ENCODE data around the gene CKM. TPM values are rescaled to one million over a fixed set of nuclear protein-coding genes. Genes with fewer than 3 reads are reported as not detected.

The CKM gene
- total RNA-seq, 1 donor from 2014 or later, result not detected

DNA sequence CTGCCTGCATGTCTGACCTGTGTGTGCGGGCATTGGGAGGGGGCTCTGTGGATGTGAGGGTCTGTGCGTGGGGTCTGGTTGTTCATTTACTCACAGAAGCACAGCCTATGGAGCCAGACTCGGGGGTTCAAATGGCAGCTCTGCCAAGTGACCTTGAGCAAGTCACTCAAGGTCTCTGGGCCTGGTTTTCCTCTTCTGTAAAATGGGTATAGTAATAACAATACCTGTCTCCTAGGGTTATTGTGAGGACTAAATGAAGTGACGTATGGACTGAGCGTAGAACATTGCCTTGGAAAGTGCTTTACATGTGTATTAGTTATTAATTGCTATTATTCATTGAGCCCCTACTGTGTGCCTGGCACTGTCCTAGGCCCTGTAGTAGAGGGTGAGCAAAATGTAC, 24.4 kb downstream of the CKM start:
- Histone ChIP-seq H3K79me2 (ENCODE audit: insufficient read depth, low read length) (no peaks in the 10 kb centered on the region), H3K4me1 (ENCODE audit: insufficient read depth, low read length) (no peaks in the 10 kb centered on the region), H4K20me1 (ENCODE audit: insufficient read depth, low read length) (no peaks in the 10 kb centered on the region), H3K9ac (ENCODE audit: low read length) (no peak overlapping the region), H3K36me3 (ENCODE audit: insufficient read depth, low read length) (no peaks in the 10 kb centered on the region), H2AFZ (ENCODE audit: low read depth, low read length) (no peak overlapping the region), H3K27me3 (ENCODE audit: insufficient read depth, low read length) (no peaks in the 10 kb centered on the region), H3K27ac (ENCODE audit: low read depth, low read length) (no peak overlapping the region), H3K4me2 (ENCODE audit: low read length) (no peak overlapping the region), H3K9me3 (ENCODE audit: insufficient read depth, low read depth, low read length) (no peaks in the 10 kb centered on the region), H3K4me3 (ENCODE audit: insufficient read depth, low read depth, low read length) (no peak overlapping the region)
- FAIRE-seq (no peak), DNase-seq (ENCODE audit: low read depth) (no peak)
- Mint-ChIP-seq H3K36me3 (ENCODE audit: low read depth, unreplicated experiment) (peaks cover 47% of the 10 kb centered on the region), H3K27ac (ENCODE audit: unreplicated experiment) (no peak overlapping the region), H3K9me3 (ENCODE audit: unreplicated experiment) (no peaks in the 10 kb centered on the region), H3K27me3 (ENCODE audit: low read depth, unreplicated experiment) (no peaks in the 10 kb centered on the region), H3K4me1 (ENCODE audit: low read depth, unreplicated experiment) (peaks cover 5% of the 10 kb centered on the region), H3K4me3 (ENCODE audit: unreplicated experiment) (no peak overlapping the region)
- TF ChIP-seq, protein P1, sequence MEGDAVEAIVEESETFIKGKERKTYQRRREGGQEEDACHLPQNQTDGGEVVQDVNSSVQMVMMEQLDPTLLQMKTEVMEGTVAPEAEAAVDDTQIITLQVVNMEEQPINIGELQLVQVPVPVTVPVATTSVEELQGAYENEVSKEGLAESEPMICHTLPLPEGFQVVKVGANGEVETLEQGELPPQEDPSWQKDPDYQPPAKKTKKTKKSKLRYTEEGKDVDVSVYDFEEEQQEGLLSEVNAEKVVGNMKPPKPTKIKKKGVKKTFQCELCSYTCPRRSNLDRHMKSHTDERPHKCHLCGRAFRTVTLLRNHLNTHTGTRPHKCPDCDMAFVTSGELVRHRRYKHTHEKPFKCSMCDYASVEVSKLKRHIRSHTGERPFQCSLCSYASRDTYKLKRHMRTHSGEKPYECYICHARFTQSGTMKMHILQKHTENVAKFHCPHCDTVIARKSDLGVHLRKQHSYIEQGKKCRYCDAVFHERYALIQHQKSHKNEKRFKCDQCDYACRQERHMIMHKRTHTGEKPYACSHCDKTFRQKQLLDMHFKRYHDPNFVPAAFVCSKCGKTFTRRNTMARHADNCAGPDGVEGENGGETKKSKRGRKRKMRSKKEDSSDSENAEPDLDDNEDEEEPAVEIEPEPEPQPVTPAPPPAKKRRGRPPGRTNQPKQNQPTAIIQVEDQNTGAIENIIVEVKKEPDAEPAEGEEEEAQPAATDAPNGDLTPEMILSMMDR (IDR thresholded peaks at IDR 0.05; ENCODE audit: insufficient read depth, low read depth, low read length), result no peak
- TF ChIP-seq EZH2 (IDR thresholded peaks at IDR 0.05; ENCODE audit: insufficient read depth, low read length), result no peak

DNA sequence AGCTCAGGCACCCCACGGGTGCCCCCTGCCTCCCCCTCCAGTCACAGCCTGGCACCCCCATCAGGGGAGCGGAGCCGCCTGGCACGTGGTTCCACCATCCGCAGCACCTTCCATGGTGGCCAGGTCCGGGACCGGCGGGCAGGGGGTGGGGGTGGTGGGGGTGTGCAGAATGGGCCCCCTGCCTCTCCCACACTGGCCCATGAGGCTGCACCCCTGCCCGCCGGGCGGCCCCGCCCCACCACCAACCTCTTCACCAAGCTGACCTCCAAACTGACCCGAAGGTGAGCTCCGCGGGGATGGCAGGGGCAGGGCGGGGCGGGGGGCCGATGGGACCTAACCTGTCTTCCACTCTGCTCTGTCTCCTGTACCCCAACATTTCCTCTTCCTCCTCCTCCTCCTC, 25.0 kb downstream of the CKM start:
- Mint-ChIP-seq H3K36me3 (ENCODE audit: low read depth, unreplicated experiment) (peaks cover 46% of the 10 kb centered on the region), H3K4me3 (ENCODE audit: unreplicated experiment) (no peak overlapping the region), H3K9me3 (ENCODE audit: unreplicated experiment) (no peaks in the 10 kb centered on the region), H3K4me1 (ENCODE audit: low read depth, unreplicated experiment) (peaks cover 5% of the 10 kb centered on the region), H3K27ac (ENCODE audit: unreplicated experiment) (no peak overlapping the region), H3K27me3 (ENCODE audit: low read depth, unreplicated experiment) (no peaks in the 10 kb centered on the region)
- no peaks in the 10 kb centered on the region for H3K4me1 ChIP-seq (ENCODE audit: insufficient read depth, low read length)
- no peak overlapping the region for H3K27ac ChIP-seq (ENCODE audit: low read depth, low read length)
- H2AFZ ChIP-seq (ENCODE audit: low read depth, low read length), result no peak overlapping the region
- FAIRE-seq (no peak), DNase-seq (ENCODE audit: low read depth) (no peak)
- H3K79me2 ChIP-seq (ENCODE audit: insufficient read depth, low read length), result no peaks in the 10 kb centered on the region
- H3K9ac ChIP-seq (ENCODE audit: low read length), result no peak overlapping the region
- H3K27me3 ChIP-seq (ENCODE audit: insufficient read depth, low read length), result no peaks in the 10 kb centered on the region
- no peaks in the 10 kb centered on the region for H3K36me3 ChIP-seq (ENCODE audit: insufficient read depth, low read length)
- H3K4me3 ChIP-seq (ENCODE audit: insufficient read depth, low read depth, low read length), result no peak overlapping the region
- TF ChIP-seq, protein P1 (IDR thresholded peaks at IDR 0.05; ENCODE audit: insufficient read depth, low read depth, low read length), result no peak
- TF ChIP-seq EZH2 (IDR thresholded peaks at IDR 0.05; ENCODE audit: insufficient read depth, low read length), result no peak
- H3K9me3 ChIP-seq (ENCODE audit: insufficient read depth, low read depth, low read length), result no peaks in the 10 kb centered on the region
- no peaks in the 10 kb centered on the region for H4K20me1 ChIP-seq (ENCODE audit: insufficient read depth, low read length)
- H3K4me2 ChIP-seq (ENCODE audit: low read length), result no peak overlapping the region

DNA sequence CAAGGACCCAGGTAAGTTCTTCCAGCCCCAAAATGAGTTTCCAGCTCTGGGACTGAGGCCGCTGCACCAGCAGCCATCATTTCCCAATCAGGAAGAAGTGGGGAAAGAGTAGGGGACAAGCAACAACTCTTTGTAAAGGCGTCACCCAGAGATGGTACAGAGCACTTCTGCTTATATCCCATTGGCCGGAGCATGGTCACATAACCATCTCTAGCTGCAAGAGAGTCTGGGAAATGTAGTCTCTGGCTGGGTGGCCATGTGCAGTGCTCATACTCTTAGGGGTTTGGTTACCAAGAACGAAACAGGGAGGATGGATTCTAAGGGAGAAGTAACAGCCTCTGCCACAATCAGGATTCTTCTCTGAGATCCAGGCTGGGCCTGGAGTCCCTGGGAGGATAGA, 26.3 kb downstream of the CKM start:
- no peak overlapping the region for H3K4me2 ChIP-seq (ENCODE audit: low read length)
- H3K4me1 ChIP-seq (ENCODE audit: insufficient read depth, low read length), result no peaks in the 10 kb centered on the region
- no peak overlapping the region for H2AFZ ChIP-seq (ENCODE audit: low read depth, low read length)
- H3K27ac ChIP-seq (ENCODE audit: low read depth, low read length), result no peak overlapping the region
- Mint-ChIP-seq H3K4me3 (ENCODE audit: unreplicated experiment) (no peak overlapping the region), H3K4me1 (ENCODE audit: low read depth, unreplicated experiment) (peaks cover 5% of the 10 kb centered on the region), H3K27me3 (ENCODE audit: low read depth, unreplicated experiment) (no peaks in the 10 kb centered on the region), H3K27ac (ENCODE audit: unreplicated experiment) (no peak overlapping the region), H3K36me3 (ENCODE audit: low read depth, unreplicated experiment) (peaks cover 47% of the 10 kb centered on the region), H3K9me3 (ENCODE audit: unreplicated experiment) (no peaks in the 10 kb centered on the region)
- TF ChIP-seq, protein P1 (IDR thresholded peaks at IDR 0.05; ENCODE audit: insufficient read depth, low read depth, low read length), result no peak
- TF ChIP-seq EZH2 (IDR thresholded peaks at IDR 0.05; ENCODE audit: insufficient read depth, low read length), result no peak
- no peak for FAIRE-seq
- no peaks in the 10 kb centered on the region for H4K20me1 ChIP-seq (ENCODE audit: insufficient read depth, low read length)
- no peaks in the 10 kb centered on the region for H3K27me3 ChIP-seq (ENCODE audit: insufficient read depth, low read length)
- no peak for DNase-seq (ENCODE audit: low read depth)
- no peak overlapping the region for H3K4me3 ChIP-seq (ENCODE audit: insufficient read depth, low read depth, low read length)
- H3K36me3 ChIP-seq (ENCODE audit: insufficient read depth, low read length), result peaks cover 4% of the 10 kb centered on the region
- H3K79me2 ChIP-seq (ENCODE audit: insufficient read depth, low read length), result no peaks in the 10 kb centered on the region
- no peak overlapping the region for H3K9ac ChIP-seq (ENCODE audit: low read length)
- H3K9me3 ChIP-seq (ENCODE audit: insufficient read depth, low read depth, low read length), result no peaks in the 10 kb centered on the region

All from astrocyte (in vitro differentiated cells and primary cell).